ENCODE data around the gene GRIK3.

DNA sequence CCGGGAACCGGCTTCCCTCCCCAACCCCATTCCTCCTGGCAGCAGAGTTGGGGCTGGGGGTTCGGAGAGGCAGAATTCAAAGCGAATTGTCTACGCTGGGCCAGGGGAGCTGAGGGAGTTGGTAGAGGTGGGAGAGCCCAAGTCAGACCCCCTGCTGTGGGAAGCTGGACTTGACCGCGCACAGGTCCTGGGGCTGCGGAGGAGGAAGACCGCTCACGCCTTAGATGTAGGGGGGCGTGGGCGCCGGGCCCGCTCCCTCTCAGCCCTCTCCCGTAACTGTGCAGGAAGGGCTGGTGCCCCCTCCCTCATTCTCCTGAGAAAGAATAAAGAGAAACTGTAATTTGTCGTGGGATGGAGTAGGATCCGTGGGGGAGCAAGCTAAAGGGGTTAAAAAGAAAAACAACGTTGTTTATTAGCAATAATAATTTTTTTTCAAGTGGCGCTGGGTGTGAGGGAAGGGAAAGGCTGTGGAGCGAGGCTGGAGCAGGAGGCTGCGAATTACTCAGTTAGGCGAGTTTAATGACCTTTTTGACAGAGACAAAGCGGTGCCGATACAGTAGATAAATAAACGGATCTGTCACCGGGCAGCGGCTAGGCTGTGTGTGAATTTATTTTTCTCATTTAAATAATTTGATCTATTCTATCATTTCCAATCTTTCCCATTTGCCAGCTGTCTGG lies 838 bp upstream of the GRIK3 start:
- TF ChIP-seq, protein P1, sequence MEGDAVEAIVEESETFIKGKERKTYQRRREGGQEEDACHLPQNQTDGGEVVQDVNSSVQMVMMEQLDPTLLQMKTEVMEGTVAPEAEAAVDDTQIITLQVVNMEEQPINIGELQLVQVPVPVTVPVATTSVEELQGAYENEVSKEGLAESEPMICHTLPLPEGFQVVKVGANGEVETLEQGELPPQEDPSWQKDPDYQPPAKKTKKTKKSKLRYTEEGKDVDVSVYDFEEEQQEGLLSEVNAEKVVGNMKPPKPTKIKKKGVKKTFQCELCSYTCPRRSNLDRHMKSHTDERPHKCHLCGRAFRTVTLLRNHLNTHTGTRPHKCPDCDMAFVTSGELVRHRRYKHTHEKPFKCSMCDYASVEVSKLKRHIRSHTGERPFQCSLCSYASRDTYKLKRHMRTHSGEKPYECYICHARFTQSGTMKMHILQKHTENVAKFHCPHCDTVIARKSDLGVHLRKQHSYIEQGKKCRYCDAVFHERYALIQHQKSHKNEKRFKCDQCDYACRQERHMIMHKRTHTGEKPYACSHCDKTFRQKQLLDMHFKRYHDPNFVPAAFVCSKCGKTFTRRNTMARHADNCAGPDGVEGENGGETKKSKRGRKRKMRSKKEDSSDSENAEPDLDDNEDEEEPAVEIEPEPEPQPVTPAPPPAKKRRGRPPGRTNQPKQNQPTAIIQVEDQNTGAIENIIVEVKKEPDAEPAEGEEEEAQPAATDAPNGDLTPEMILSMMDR (conservative IDR thresholded peaks at IDR 0.05) = no peak
- no peak for TF ChIP-seq ZFX (IDR thresholded peaks at IDR 0.05)
